Measurements from ENCODE around the gene SH3RF1. TPM values are rescaled to one million over a fixed set of nuclear protein-coding genes. Genes with fewer than 3 reads are reported as not detected.

SH3RF1 gene
- total and polyA plus RNA-seq, 2 of the 8 experiments (the other 6 are each of a cell fraction or from before 2014, with no cell fraction given), result 6.9 to 15.1 TPM

- no peak overlapping the region for H2AFZ ChIP-seq (ENCODE audit: low read length)
- FAIRE-seq (no peak), DNase-seq (ENCODE audit: low read depth in 1 of 2, low spot score in 2 of 2) (no peak)
- H2AK5ac ChIP-seq (ENCODE audit: low read depth, low read length), result no peak overlapping the region
- no peak overlapping the region for H3K4me3 ChIP-seq (ENCODE audit: extremely low read depth in 1 of 4, insufficient read depth in 2 of 4, low read depth in 3 of 4, low read length in 4 of 4)
- no peak overlapping the region for H3K4me2 ChIP-seq (ENCODE audit: insufficient read depth in 1 of 2, low read depth in 2 of 2, low read length in 2 of 2)
- H2BK12ac ChIP-seq (ENCODE audit: low read depth, low read length), result no peak overlapping the region
- no peak overlapping the region for H3K27ac ChIP-seq (ENCODE audit: low read depth, low read length)
- H2BK120ac ChIP-seq (replicated peaks; ENCODE audit: low read depth, low read length), result no peak overlapping the region
- H3K4me1 ChIP-seq (replicated peaks in 1 of 4; ENCODE audit: control insufficient read depth in 3 of 4, insufficient read depth in 4 of 4, low read length in 3 of 4), result peaks cover 0 to 5% (median 0%) of the 10 kb centered on the region in 4 experiments; a peak in 2 of 7 replicates
- no peak overlapping the region for H3K18ac ChIP-seq (ENCODE audit: extremely low read depth, low read length)
- H4K5ac ChIP-seq (ENCODE audit: insufficient read length, low read depth, low read length), result no peak overlapping the region
- ChIA-PET POLR2A (ENCODE audit: partially characterized antibody) (no interaction called here), CTCF (ENCODE audit: partially characterized antibody) (interaction anchor here (0.7 kb wide), 1 partner anchor 104 kb away, joined by 3 read pairs; no protein-coding TSS in a partner anchor)
- H3K23me2 ChIP-seq (ENCODE audit: low read depth, low read length), result no peaks in the 10 kb centered on the region
- H3K23ac ChIP-seq (ENCODE audit: insufficient read length), result no peak overlapping the region
- no peaks in the 10 kb centered on the region for H3K79me2 ChIP-seq (ENCODE audit: control insufficient read depth in 1 of 2, insufficient read depth in 2 of 2, low read length in 2 of 2)
- no peak overlapping the region for H2BK15ac ChIP-seq (ENCODE audit: low read length)
- H3K56ac ChIP-seq (replicated peaks; ENCODE audit: insufficient read length, low read depth, low read length), result no peak overlapping the region
- H4K20me1 ChIP-seq (replicated peaks in 1 of 2; ENCODE audit: control insufficient read depth in 1 of 2, insufficient read depth in 2 of 2, low read length in 2 of 2), result peaks cover 0 to 3% of the 10 kb centered on the region in 2 experiments
- H4K8ac ChIP-seq (ENCODE audit: extremely low read depth, insufficient read depth, low read length), result no peak overlapping the region
- H3K9me3 ChIP-seq (ENCODE audit: insufficient read depth in 2 of 2, low read depth in 1 of 2, low read length in 1 of 2), result no peaks in the 10 kb centered on the region
- 92% methylated on average over 1 of the region's 1 CpG; no CpG with 5 or more reads in 1 of the 2 experiments for WGBS, 2 experiments (ENCODE audit: extremely low coverage in 1 of 2, insufficient coverage in 1 of 2, insufficient read length in 1 of 2, insufficient replicate concordance in 2 of 2, low coverage in 1 of 2, low lambda C conversion rate in 2 of 2, missing lambda C conversion rate in 1 of 2)
- no peak overlapping the region for H3K14ac ChIP-seq (ENCODE audit: insufficient read length)
- H3K79me1 ChIP-seq (ENCODE audit: low read depth, low read length), result no peaks in the 10 kb centered on the region
- no peak overlapping the region for H2BK20ac ChIP-seq (ENCODE audit: low read length)
- H4K91ac ChIP-seq (replicated peaks; ENCODE audit: insufficient read length, low read length), result no peak overlapping the region
- H3K4ac ChIP-seq (replicated peaks; ENCODE audit: insufficient read length, low read depth, low read length), result no peak overlapping the region
- no peaks in the 10 kb centered on the region for H3K27me3 ChIP-seq (replicated peaks in 1 of 4; ENCODE audit: control insufficient read depth in 3 of 4, extremely low read depth in 1 of 4, insufficient read depth in 3 of 4, low read length in 3 of 4)
- no peak overlapping the region for H2BK5ac ChIP-seq (ENCODE audit: low read depth, low read length)
- no peaks in the 10 kb centered on the region for H3K36me3 ChIP-seq (ENCODE audit: control insufficient read depth in 2 of 4, insufficient read depth in 4 of 4, low read length in 3 of 4)
- no peak overlapping the region; a peak in 1 of 7 replicates for H3K9ac ChIP-seq (replicated peaks in 1 of 4; ENCODE audit: extremely low read depth in 1 of 4, low read depth in 3 of 4, low read length in 3 of 4)
- no peak for TF ChIP-seq SP4 (IDR thresholded peaks at IDR 0.05; ENCODE audit: low read length)
- TF ChIP-seq KDM1A (IDR thresholded peaks at IDR 0.05; ENCODE audit: borderline replicate concordance, low read length), result no peak
- TF ChIP-seq USF2 (IDR thresholded peaks at IDR 0.05; ENCODE audit: low read length), result no peak
- no peak for TF ChIP-seq HDAC6 (IDR thresholded peaks at IDR 0.05; ENCODE audit: low read depth, low read length)
- no peak for TF ChIP-seq CTBP2 (IDR thresholded peaks at IDR 0.05; ENCODE audit: borderline replicate concordance, insufficient read depth, insufficient read length, low read length)
- no peak for TF ChIP-seq EGR1 (IDR thresholded peaks at IDR 0.05; ENCODE audit: borderline replicate concordance, low read depth, low read length)
- TF ChIP-seq BCL11A (IDR thresholded peaks at IDR 0.05; ENCODE audit: low read depth in 2 of 2, low read length in 2 of 2), result no peak
- no peak for TF ChIP-seq SIRT6 (IDR thresholded peaks at IDR 0.05; ENCODE audit: low read length)
- TF ChIP-seq TAF1 (IDR thresholded peaks at IDR 0.05; ENCODE audit: low read depth, low read length), result no peak
- no peak for TF ChIP-seq RNF2 (IDR thresholded peaks at IDR 0.05; ENCODE audit: borderline replicate concordance, low read depth, low read length, missing control alignments, poor library complexity, severe bottlenecking)
- TF ChIP-seq ZNF274 (IDR thresholded peaks at IDR 0.05; ENCODE audit: borderline replicate concordance, extremely low read depth, low read length), result no peak
- no peak for TF ChIP-seq BACH1 (IDR thresholded peaks at IDR 0.05; ENCODE audit: low read length)
These were observed 105.9 kb downstream of the SH3RF1 start for GRCh38 chr4:169164669-169165415.
